ENCODE results near the gene DDX10. TPM values are rescaled to one million over a fixed set of nuclear protein-coding genes. Genes with fewer than 3 reads are reported as not detected.

Gene DDX10
- polyA plus RNA-seq, 4 donors = 30.6 to 94.6 (median 73.9) TPM

DNA sequence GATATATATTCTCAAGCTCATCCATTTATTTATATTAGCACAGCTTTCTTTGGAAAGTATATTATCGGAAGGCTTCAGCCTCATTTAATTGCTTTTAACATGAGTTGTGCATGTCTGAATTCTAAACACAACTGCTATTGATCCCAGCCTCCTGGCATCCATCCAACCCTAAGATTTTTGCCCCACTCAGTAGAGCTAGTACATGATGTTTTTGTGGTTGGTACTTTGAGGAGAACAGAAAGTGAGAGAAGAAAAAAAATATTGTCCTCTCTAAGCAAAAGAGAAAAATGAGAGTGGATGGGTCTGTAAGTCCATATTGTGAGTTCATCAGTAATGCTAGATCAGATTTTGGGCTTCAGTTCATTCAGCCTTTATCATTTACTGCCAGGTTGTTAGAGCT is 198.7 kb downstream of the DDX10 start:
- DNase-seq (ENCODE audit: low read depth in 4 of 4, low spot score in 3 of 4) = no peak

DNA sequence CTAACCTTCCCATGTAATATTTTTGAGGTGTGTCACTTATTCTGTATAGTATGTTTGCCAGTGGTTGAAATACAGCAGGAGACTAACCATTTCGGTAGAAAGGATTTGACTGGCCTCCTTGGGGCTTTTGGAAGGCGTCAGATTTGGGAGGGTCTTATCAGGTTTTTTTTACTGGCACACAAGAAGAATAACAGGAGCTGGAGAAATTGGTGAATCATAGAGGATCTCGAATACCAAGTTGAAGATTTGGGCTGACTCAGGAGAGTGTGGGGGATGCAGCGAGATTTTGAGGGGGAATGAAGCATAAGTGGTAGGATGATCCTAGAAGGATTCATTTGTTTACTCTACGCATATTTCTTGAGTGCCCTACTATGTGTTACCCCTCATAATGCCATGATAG is 200.5 kb downstream of the DDX10 start:
- no peak for DNase-seq (ENCODE audit: low read depth in 4 of 4, low spot score in 3 of 4)

DNA sequence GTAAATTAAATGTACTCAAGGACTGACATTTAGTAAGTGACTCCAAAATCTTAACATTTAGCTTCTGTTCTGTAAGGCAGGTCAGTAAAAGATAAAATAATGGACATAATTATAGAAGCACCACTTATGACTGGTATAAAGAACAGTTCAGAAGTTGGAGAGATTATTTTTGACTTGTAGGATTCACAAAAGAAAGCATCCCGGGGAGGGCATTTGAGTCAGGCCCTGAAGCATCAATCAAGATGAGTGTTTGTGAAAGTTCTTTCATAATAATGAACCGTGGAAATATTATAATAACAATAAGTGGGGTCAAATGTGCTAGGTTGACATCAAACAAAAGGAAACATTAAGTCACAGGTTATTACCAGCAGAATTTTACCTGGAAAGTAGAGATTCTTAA is 201.9 kb downstream of the DDX10 start:
- DNase-seq (ENCODE audit: low read depth in 4 of 4, low spot score in 3 of 4) = no peak

DNA sequence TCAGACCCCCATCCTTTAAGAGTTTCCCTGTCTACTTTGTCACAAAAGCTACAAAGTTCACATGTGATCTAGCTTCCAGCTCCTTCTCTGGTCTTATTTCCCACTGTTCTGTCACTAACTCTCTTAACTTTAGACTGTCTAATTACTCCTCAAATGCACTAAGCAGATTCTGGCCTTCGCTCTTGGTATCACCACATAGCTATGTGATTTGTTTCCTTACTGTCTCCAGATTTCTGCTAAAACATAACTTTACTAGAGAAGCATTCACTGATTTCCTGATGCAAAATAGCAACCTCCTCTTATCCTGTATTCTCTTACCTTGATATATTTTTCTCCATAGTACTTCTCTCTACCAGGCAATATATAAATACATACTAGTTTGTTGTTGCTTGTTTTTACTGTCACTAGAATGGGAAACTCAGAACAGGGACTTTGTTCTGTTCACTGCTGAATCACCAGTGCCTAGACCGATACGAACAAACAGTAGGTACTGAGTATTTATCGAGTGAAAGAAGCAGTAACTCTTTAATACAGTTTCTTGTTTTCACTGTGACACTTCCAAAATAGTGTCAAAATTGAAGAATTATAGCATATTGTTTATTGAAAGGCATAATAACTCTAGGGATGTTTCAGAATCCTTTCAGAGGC is 205.6 kb downstream of the DDX10 start:
- DNase-seq (ENCODE audit: low read depth in 4 of 4, low spot score in 3 of 4) = no peak

DNA sequence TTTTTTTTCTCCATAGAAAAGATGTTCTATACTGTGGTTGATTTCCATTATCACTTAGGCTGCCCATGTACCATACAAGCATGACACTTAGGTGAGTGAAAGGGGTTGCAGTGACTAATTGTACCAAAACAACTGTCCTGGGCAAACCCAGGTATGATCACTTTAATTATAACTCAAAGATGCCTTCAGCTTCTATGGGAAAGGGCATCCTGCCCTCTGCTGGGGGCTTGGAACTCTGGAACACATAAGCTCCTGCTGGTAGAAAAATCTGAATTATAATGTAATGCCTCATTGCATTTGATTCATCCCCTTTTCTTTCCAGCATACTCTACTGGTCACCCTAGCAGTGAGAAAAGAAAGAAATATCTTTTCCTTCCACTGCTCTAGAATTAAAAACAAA is 206.3 kb downstream of the DDX10 start:
- no peak for DNase-seq (ENCODE audit: low read depth in 4 of 4, low spot score in 3 of 4)

DNA sequence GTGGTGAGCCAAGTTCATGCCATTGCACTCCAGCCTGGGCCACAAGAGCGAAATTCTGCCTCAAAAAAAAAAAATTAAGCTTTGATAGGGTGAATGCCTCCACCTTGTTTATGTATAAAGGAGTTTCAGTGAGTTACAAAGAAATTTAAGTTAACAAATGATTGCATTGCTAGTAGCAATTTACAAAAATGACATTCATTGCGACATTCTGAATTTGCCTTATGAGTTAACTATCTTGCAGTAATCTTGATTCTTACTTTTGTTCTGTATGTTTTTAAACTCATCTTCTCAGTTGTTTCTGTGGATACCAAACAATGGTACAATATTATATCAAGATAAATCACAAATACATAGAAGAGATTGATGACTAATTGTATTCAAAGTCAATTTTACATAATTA is 207.0 kb downstream of the DDX10 start:
- DNase-seq (ENCODE audit: low read depth in 4 of 4, low spot score in 3 of 4) = no peak

DNA sequence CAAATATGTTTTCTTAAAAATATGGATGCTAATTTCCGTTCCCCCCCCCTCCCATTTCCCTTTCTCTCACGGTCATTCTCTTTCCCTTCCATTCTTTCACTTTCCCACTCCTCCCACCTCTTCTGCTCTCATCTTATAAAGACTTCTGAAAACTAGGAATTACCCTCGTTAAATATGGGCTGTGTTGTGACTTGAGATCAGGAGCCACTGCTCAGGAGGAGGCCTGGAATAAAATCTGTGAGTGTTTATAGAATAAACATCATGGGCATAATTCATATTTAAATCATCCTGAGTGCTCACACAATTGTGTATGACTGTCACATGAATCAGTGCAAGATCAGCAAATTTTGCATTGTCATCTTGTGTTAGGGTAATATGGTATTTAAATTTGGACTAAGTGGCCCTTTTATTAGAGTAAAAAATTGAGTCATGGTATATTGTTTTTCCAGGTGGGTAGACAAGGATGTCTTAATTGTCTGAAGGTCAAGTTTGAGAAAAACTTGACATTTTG is 208.0 kb downstream of the DDX10 start:
- DNase-seq (ENCODE audit: low read depth in 4 of 4, low spot score in 3 of 4) = no peak

DNA sequence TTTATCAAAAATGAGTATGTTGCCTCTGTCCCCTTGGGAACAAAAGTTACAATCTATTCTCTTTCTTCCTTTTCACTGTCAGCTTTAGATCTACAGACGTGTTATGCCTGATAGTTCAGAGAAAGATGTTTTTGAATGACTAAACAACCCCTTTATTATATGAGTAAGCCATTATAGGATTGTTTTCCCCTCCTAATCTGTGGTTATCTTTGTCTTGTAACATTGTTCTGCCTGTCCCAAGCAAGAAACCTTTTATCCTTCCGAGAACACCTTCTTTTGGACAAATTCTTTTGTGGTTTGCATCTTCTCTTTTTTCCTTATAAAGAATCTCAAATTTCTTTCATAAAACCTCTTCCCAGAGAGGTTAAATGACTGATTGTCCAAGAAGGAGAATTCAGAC is 208.4 kb downstream of the DDX10 start:
- DNase-seq (ENCODE audit: low read depth in 4 of 4, low spot score in 3 of 4) = no peak

DNA sequence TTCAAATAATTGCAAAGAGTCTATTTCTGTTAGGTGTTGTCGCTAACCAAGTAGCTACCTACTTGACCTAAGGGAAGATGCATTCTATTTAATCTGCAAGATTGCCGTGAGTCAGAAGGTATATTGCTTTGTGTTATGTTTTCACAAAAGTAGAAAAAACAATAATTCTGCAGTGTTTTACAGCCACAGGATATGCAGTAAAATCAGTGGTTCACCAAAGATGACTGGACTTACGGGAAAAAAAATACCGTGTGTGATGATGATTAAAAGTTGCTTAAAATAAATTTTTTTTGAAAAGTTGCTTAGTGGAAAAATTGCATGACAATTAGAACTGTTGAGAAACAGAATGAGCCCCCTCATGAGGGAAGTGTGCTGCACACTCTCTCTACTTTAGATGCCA is 209.1 kb downstream of the DDX10 start:
- DNase-seq (ENCODE audit: low read depth in 4 of 4, low spot score in 3 of 4) = no peak

DNA sequence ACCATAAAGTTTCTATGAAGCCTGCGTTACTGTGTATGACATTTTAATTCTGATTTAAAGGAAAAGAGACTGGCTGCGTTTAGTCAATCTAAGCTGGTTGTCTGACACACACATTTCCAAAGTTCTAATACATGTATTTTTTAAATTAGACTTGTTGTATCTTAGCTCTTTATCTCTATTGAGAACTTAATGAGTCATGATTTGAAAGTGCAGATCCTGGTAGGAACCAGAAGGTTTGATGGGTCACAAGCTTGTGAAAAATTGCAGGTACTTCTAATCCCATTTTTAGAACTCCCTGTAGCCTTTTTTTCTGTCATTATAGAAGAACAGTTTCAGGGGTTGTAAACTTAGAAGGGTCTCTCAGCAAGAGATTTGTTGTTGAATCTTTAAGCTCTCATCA is 210.3 kb downstream of the DDX10 start:
- no peak for DNase-seq (ENCODE audit: low read depth in 4 of 4, low spot score in 3 of 4)

DNA sequence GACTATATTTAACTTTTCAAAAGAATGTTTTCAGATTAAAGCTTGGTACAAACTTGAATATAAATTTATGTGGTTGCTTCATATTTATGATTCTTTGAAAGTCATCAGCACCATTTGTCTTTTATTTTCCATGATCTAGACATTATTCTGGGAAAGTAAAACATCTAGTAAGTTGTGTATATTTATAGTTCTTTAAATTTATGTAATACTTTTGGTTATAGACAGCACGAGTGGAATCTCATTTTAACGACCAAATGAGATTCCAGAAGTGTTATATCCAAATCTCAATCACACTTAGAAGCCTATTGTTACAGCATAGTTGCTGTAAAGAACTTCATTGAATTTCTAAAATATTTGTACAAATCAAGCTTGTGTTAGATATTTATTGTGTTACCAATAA is 212.3 kb downstream of the DDX10 start:
- DNase-seq (ENCODE audit: low read depth in 4 of 4, low spot score in 3 of 4) = no peak

DNA sequence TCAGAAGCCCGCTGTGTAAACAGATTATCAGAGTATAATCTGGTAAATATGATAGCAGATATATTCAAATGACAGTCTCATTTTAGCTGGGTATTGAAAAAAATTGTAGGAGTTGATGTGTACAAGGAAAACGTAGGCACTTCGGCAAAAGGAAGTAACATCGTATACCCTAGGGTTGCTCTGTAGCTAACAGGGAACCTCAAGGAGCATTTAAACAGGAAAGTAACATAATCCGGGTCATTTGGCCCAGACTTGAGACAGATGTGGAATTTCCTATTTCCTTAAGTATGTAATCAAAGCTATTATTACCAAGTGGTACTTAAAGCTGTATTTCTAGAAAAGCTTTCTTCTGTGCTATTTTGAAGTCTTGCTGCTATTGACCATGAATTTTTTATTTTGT is 215.6 kb downstream of the DDX10 start:
- DNase-seq (ENCODE audit: low read depth in 4 of 4, low spot score in 3 of 4) = no peak

DNA sequence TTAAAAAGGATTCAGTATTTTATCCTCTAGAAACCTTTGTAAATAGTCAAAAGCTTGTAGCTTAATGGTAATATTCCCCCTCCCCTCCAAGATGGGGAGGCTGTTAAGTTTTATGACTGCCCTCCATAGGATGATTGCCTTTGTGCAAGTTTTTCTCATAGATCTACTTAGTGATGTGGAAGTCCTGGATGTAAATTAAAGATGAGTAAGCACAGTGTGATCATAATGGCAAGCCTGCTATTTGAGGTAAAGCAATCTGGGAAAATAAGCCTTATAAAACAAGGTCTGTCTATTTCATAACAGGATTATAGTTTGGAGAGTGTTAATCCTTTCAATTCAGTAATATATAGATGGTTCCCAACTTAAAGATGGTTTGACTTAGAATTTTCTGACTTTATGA is 216.3 kb downstream of the DDX10 start:
- no peak for DNase-seq (ENCODE audit: low read depth in 4 of 4, low spot score in 3 of 4)

DNA sequence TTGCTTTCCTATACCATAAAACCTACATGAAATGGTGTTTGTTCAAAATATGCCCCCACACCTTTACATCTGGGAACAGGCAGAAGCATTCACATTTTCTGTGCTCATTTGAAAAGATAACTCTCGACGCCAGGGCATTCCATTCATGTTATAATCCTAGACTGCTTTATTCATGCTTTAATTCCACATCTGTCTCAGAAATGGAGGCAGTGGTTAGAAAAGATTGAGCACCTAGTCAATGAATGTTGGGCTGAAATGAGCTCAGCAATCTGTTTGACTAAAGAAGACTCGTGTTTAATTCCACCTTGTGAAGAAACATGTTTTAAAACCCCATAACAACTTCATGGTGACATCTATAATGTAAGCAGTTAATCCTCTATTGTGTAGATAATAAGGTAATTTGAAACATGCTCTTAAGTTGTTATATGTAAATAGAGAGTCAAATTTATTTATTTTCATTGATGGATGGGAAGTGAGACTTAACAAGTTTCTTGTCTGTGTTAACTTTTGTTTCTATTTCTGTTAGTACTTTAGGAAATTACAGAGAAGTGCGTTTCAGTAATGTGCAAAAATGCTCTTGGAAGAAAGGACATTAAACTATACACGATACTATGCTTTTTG is 217.5 kb downstream of the DDX10 start:
- no peak for DNase-seq (ENCODE audit: low read depth in 4 of 4, low spot score in 3 of 4)

DNA sequence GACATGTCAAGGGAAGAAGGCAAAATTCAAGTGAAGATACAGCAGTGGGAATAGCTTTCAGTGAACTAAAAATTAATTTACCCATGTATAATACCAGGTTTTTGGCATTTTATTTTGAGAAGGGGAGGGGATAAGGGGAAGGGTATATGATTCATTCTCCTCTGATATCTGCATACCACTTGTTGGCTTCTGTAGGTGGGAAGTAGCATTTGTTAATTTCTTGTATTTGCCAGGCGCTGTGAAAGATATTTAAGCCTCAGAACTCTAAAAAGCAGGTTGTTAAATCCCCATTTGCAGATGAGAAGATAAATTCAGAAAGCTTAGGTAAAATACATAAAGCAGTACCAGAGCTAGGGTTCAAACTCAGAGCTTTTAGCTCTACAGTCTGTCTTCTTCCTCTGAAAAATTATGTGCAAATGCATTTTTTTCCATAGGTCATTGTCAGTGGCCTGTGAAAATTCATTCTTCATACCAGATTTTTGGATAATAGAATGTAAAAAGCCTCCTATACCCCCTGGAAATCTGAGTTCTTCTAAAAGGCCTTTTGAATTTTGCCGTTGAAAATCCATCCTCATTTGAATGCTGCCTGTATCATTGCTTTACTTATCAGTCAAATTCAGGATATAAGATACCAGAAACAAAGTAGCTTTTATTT is 221.3 kb downstream of the DDX10 start:
- no peak for DNase-seq (ENCODE audit: low read depth in 4 of 4, low spot score in 3 of 4)

DNA sequence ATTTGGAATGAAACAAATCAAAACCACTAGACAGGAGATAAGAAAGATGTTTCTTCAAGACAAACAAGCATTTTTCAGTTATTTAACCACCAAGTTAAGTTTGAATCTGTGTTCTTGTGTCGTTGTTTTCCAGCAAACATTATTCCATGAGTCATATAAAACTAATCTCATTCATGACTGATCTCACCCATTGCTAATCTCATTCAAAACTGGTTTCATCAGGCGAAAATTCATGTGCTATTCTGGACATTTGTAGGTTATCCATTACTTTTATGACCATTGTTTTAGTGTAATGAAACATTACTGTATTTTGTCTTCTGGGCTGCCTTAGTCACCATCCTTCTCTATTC is 221.8 kb downstream of the DDX10 start:
- no peak for DNase-seq (ENCODE audit: low read depth in 4 of 4, low spot score in 3 of 4)

DNA sequence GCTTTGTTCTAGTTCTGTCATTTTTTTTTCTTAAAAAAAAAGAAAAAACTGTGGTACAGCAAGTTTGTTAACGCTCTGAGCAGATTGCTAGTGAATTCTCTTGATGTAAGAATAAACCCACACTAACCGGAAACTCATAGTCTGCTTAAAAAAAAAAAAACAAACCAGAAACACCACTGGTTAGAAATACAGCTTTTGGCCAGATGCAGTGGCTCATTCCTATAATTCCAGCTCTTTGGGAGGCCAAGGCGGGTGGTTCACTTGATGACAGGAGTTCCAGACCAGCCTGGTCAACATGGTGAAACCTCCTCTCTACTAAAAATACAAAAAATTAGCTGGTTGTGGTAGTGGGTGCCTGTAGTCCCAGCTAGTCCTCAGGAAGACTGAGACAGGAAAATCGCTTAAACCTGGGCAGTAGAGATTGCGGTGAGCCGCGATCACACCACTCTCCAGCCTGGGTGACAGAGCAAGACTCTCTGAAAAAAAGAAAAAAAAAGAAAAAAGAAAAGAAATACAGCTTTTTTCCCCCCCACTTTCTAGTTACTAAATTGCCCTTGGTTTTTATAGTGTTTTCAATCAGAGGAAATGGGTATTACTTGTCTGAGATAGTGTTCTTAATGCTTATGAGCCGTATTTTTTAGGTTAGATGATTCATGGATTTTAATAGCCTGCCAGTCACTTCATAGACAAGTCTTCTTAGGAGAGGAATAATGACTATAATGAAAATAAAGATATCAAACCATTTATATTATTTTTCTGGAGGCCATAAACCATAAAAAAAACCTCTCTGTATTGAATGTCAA is 222.8 kb downstream of the DDX10 start:
- DNase-seq (ENCODE audit: low read depth in 4 of 4, low spot score in 3 of 4) = no peak

DNA sequence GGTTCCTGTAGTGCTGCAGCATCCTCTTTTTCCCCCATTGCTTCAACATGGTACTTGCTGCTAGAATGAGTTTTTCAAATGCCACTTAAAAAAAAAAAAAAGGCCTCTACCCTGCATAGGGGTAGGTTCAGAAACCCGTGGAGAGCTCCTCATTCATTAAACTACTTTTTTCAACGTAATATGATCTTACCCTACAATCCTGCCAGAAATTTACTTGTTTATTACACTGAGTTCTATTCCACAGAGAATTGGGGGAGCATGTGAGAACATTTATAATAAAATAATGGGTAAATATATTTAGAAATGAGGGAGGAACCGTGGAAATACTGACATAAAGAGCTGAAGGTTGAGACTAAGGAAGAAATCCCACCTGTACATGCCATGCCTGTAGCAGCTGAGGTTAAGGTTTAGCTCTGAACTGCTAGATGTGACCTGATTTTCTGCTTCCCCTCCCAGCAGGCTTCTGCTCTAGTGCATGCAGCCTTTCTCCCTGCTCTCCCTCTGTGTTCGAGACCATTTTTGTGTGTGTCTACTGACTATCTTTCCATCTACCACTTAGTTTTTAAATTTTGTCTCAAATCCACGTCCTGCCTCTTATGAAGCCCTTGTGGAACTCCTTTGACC is 225.7 kb downstream of the DDX10 start:
- no peak for DNase-seq (ENCODE audit: low read depth in 4 of 4, low spot score in 3 of 4)

DNA sequence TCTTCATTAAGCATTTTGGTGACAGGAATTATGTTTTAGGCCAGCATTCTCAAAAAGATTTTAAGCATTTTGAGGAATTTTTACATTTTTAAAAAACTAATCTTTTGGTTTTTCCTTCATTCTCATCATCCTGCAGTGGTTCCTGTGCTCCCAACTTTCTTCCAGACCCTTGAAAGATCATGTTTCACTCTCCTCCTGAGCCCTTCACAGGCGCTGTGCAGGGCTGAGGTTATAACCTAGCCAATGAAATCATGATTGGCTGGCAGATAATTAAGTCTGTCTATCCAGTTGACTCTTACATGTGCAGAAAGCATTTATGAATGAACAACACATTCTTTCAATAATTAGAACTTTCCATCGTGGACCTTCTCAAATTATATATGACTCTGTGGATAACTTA is 226.3 kb downstream of the DDX10 start:
- DNase-seq (ENCODE audit: low read depth in 4 of 4, low spot score in 3 of 4) = no peak

DNA sequence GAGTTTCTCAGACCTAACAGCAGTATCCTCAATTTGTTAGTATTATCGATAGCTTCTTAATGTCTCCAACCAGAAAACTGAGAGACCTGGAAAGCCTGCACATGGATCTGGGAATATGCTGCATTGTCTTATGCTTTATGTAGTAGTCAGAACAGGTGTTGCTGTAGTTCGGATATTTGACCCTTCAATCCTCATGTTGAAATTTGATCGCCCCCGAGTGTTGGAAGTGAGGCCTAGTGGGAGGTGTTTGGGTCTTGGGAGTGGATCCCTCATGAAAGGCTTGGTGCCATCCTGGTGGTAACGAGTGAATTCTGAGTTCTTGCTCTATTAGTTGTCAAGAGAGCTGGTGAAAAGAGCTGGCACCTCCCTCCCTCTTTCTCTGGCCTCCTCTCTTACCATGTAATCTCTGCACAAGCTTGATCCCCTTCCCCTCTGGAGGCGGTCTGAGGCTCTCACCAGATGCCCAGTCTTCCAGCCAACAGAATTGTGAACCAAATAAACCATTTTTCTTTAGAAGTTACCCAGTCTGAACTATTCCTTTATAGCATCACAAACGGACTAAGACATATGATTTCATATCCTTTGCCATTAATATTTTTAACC is 227.1 kb downstream of the DDX10 start:
- DNase-seq (ENCODE audit: low read depth in 4 of 4, low spot score in 3 of 4) = no peak

Data from left renal pelvis (tissue), 4 donors.